GM12878 (cell line): ENCODE results near the gene ZNF791. TPM values are rescaled to one million over a fixed set of nuclear protein-coding genes. Genes with fewer than 3 reads are reported as not detected.

Experiments
- BCL3 ChIP-seq: IDR thresholded peaks from 2 replicates; pipeline ENCODE4 v1.6.1; 2011; ENCODE audit warnings: borderline replicate concordance, low read depth, mild to moderate bottlenecking, moderate library complexity, low read length; ENCODE audit not compliant: insufficient read depth, poor library complexity, severe bottlenecking
- CEBPZ ChIP-seq: fragments of 150-350 bp; IDR thresholded peaks from 2 replicates; pipeline ENCODE4 v1.6.1; 2016; ENCODE audit warnings: low read depth, low read length
- EP300 ChIP-seq, 2 experiments: fragments of 150-350 bp in 1 of 2; IDR thresholded peaks; 2 replicates each; pipeline ENCODE4 v1.6.1; 2011 to 2012; ENCODE audit warnings: low read depth in 2 of 2, low read length in 2 of 2, borderline replicate concordance in 1 of 2, improper control_type of control experiment in 1 of 2, inconsistent platforms in 1 of 2; ENCODE audit not compliant: control insufficient read depth in 1 of 2
- FOS ChIP-seq: IDR thresholded peaks from 3 replicates; pipeline ENCODE4 v1.6.1; 2011; ENCODE audit warnings: borderline replicate concordance; ENCODE audit not compliant: insufficient read length; ENCODE audit errors: extremely low read depth
- HDAC2 ChIP-seq: fragments of 200-600 bp; sonication (generic); IDR thresholded peaks from 2 replicates; pipeline ENCODE4 v1.6.1; 2017
- REST ChIP-seq: IDR thresholded peaks from 2 replicates; pipeline ENCODE4 v1.6.1; 2012; ENCODE audit warnings: mild to moderate bottlenecking, low read depth, low read length
- ZNF687 ChIP-seq: fragments of 450-650 bp; IDR thresholded peaks from 2 replicates; pipeline ENCODE4 v1.6.1; 2017; ENCODE audit warnings: mild to moderate bottlenecking, moderate library complexity
- polyA plus RNA-seq, 11 experiments: library from polyadenylated mRNA; depleted of rRNA in 4 of 11; unstranded in 6 of 11; stranded (reverse) in 5 of 11; fragments of >200 nt; fragmentation: Nextera tagmentation in 4 of 11; fragmentation: Illumina TruSeq in 1 of 11; extraction: Ambion mirVana in 4 of 11; extraction: Trizol in 1 of 11; gene quantifications; 1 replicate in 1 of 11; 2 replicates in 10 of 11; pipeline versions ENCODE4 v1.2.1 to v1.2.3, GENCODE V29; 2011 to 2016; ENCODE audit warnings: inconsistent platforms in 2 of 11, missing spikeins in 2 of 11, low read depth in 1 of 11
- total RNA-seq, 4 experiments: library from RNA; depleted of rRNA in 3 of 4; stranded (reverse); fragments of >200 nt in 3 of 4; fragmentation: Illumina TruSeq in 1 of 4; extraction: Trizol in 1 of 4; gene quantifications; 2 replicates each; pipeline versions ENCODE4 v1.2.1 to v1.2.3, GENCODE V29; 2013 to 2021

Gene ZNF791
- total and polyA plus RNA-seq, 10 of the 15 experiments (the other 5 are each of a cell fraction or from before 2014, with no cell fraction given): 7.5 to 24.0 (median 11.8) TPM

GRCh38 chr19:12664406-12665280 lies 53.9 kb downstream of the ZNF791 start (continued):
- TF ChIP-seq REST: no peak
- no peak; the same call in 1 of the 2 replicates for TF ChIP-seq ZNF687
- TF ChIP-seq BCL3: peak; percentile 88
- no peak for TF ChIP-seq FOS
- TF ChIP-seq HDAC2: no peak
- TF ChIP-seq EP300 (IDR thresholded peaks at IDR 0.05; ENCODE audit: borderline replicate concordance in 1 of 2, control insufficient read depth in 1 of 2, low read depth in 2 of 2, low read length in 2 of 2): no peak
- TF ChIP-seq CEBPZ: no peak
